ENCODE results near the gene LDB2. TPM values are rescaled to one million over a fixed set of nuclear protein-coding genes. Genes with fewer than 3 reads are reported as not detected.
"Not testable (repeated sequence)": the region's sequence is repeated elsewhere in the genome, so short reads cannot be mapped to it uniquely, and the experiment has no call there.

The LDB2 gene
- total RNA-seq, 1 experiment from 2014 or later, result 18.7 TPM

- DNase-seq, result no peak
Measured at GRCh38 chr4:16530688-16531635, 367.5 kb downstream of the LDB2 start.

DNA sequence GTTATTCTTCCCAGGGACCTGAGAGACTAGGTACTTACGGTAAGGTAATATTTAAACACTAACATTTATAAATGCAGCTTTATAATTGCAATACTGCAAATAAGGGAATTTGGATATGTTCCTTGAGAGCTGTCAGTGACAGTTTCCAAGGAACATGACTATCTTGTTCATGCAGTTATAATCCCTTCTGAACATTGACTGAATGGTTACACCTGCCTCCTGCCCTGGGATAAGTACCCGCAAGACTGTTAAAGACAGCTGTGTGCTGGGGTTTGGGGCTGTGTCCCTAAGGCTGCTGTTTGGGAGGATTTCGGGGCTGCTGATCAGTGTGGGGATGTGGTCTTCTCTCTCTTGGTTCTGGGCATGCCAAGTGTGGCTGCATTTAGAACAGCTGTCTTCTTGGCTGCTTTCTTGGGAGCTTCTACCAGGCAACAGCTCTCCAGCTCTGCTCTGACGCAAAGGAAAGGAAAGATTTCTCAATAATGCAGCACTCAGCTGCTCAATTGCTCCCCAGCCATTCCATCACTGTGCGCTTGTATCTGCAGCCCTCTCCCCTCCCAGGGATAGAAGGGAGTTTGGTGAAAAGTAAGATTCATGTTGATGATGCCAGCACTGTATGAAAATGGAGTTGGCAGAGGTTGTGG, 373.4 kb downstream of the LDB2 start:
- Histone ChIP-seq H3K9me3 (no peaks in the 10 kb centered on the region), H3K27me3 (no peaks in the 10 kb centered on the region), H3K4me3 (no peak overlapping the region), H3K36me3 (no peaks in the 10 kb centered on the region)
- peak; percentile 1 for DNase-seq

More at GRCh38 chr4:16530688-16531635, 367.5 kb downstream of the LDB2 start:
- no peaks in the 10 kb centered on the region for H3K36me3 ChIP-seq
- no peaks in the 10 kb centered on the region for H3K27me3 ChIP-seq
- H3K9me3 ChIP-seq, result no peaks in the 10 kb centered on the region
- no peak overlapping the region for H3K4me3 ChIP-seq

GRCh38 chr4:16524406-16524805, 374.0 kb downstream of the LDB2 start:
- no peak for DNase-seq
- Histone ChIP-seq H3K4me3 (no peak overlapping the region), H3K36me3 (no peaks in the 10 kb centered on the region), H3K27me3 (no peaks in the 10 kb centered on the region), H3K9me3 (no peaks in the 10 kb centered on the region)

- not testable (repeated sequence) for H3K27me3 ChIP-seq, DNase-seq, H3K4me3 ChIP-seq, H3K9me3 ChIP-seq, H3K36me3 ChIP-seq
Measured at GRCh38 chr4:16523526-16523925, 374.9 kb downstream of the LDB2 start.

DNA sequence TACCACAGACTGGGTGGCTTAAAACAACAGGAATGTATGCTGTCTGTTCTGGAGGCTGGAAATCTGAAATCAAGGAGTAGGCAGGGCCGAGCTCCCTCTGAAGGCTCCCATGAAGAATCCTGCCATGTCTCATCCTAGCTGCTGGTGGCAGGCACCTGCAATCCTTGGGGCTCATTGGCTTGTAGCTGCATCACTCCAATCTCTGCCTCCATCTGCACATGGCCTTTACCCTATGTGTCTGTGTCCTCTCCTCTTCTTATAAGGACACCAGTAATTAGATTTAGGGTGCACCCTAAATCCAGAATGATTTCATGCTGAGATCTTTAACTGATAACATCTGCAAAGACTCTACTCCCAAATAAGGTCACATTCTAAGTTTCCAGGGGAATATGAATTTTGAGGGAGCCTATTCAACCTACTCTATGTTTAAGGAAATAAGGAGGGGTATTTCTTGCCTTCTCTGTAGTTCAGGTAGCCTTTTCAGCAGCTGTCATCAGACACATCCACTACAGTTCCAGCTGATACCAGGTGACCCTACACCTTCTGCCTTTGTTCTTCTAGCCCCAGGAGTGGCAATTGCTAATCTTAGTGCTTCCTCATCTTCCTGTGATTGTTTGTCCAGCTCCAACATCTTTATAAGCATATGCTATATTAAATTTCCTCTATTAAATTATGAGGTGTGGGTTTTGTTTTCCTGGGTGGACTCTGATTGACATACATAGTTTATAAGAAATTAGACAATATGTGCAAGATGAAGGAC, 377.1 kb downstream of the LDB2 start:
- H3K4me3 ChIP-seq, result no peak overlapping the region
- DNase-seq, result no peak
- H3K27me3 ChIP-seq, result no peaks in the 10 kb centered on the region
- H3K9me3 ChIP-seq, result no peaks in the 10 kb centered on the region
- H3K36me3 ChIP-seq, result no peaks in the 10 kb centered on the region

GRCh38 chr4:16516796-16517439, 381.5 kb downstream of the LDB2 start:
- Histone ChIP-seq H3K27me3 (no peaks in the 10 kb centered on the region), H3K9me3 (no peaks in the 10 kb centered on the region), H3K4me3 (no peak overlapping the region), H3K36me3 (no peaks in the 10 kb centered on the region)
- DNase-seq, result peak; percentile 9

DNA sequence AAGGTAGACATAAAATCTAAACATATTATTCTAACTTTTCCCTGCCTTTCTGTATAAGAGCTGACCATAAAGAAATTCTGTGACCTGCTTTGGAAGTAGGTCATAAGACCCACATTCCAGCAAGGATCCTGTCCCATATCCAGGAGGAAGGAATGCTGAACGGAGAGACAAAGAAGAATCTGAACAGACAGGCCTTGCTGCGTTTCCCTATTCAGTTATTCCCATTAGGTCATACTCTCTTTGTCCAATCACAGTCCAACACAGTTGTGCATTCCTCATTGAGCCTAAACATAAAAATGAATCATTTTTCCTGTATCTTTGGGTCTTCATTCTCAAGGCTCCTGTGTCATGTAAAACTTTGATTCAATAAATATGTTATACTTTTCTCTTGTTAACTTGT, 384.6 kb downstream of the LDB2 start:
- H3K9me3 ChIP-seq, result peaks cover 8% of the 10 kb centered on the region
- H3K4me3 ChIP-seq, result no peak overlapping the region
- no peaks in the 10 kb centered on the region for H3K27me3 ChIP-seq
- DNase-seq, result no peak
- peaks cover 17% of the 10 kb centered on the region for H3K36me3 ChIP-seq

GRCh38 chr4:16508968-16509367, 389.5 kb downstream of the LDB2 start:
- no peak for DNase-seq
- Histone ChIP-seq H3K4me3 (no peak overlapping the region), H3K27me3 (no peaks in the 10 kb centered on the region), H3K36me3 (peaks cover 17% of the 10 kb centered on the region), H3K9me3 (peaks cover 9% of the 10 kb centered on the region)

- Histone ChIP-seq H3K4me3 (no peak overlapping the region), H3K9me3 (peaks cover 9% of the 10 kb centered on the region), H3K36me3 (peaks cover 21% of the 10 kb centered on the region), H3K27me3 (no peaks in the 10 kb centered on the region)
- DNase-seq, result no peak
Measured at GRCh38 chr4:16505726-16506125, 392.7 kb downstream of the LDB2 start.

GRCh38 chr4:16505267-16505666, 393.2 kb downstream of the LDB2 start:
- H3K36me3 ChIP-seq, result peaks cover 17% of the 10 kb centered on the region
- peaks cover 9% of the 10 kb centered on the region for H3K9me3 ChIP-seq
- H3K4me3 ChIP-seq, result no peak overlapping the region
- no peak for DNase-seq
- H3K27me3 ChIP-seq, result no peaks in the 10 kb centered on the region

- Histone ChIP-seq H3K36me3 (peaks cover 5% of the 10 kb centered on the region), H3K27me3 (no peaks in the 10 kb centered on the region), H3K9me3 (no peaks in the 10 kb centered on the region)
Measured at GRCh38 chr4:16503421-16504100, 394.9 kb downstream of the LDB2 start.

GRCh38 chr4:16498978-16499377, 399.5 kb downstream of the LDB2 start:
- H3K27me3 ChIP-seq, result no peaks in the 10 kb centered on the region
- no peaks in the 10 kb centered on the region for H3K9me3 ChIP-seq
- no peak overlapping the region for H3K4me3 ChIP-seq
- DNase-seq, result no peak
- peaks cover 5% of the 10 kb centered on the region for H3K36me3 ChIP-seq

More at GRCh38 chr4:16503421-16504100, 394.9 kb downstream of the LDB2 start:
- no peak for DNase-seq
- H3K4me3 ChIP-seq, result no peak overlapping the region

GRCh38 chr4:16496501-16496900, 401.9 kb downstream of the LDB2 start:
- peak; percentile 76 for DNase-seq
- no peak overlapping the region for H3K4me3 ChIP-seq
- H3K27me3 ChIP-seq, result no peaks in the 10 kb centered on the region
- no peaks in the 10 kb centered on the region for H3K9me3 ChIP-seq
- no peaks in the 10 kb centered on the region for H3K36me3 ChIP-seq

- H3K9me3 ChIP-seq, result no peaks in the 10 kb centered on the region
- no peaks in the 10 kb centered on the region for H3K27me3 ChIP-seq
- H3K36me3 ChIP-seq, result no peaks in the 10 kb centered on the region
- DNase-seq, result no peak
- H3K4me3 ChIP-seq, result no peak overlapping the region
Measured at GRCh38 chr4:16492872-16493271, 405.6 kb downstream of the LDB2 start.

DNA sequence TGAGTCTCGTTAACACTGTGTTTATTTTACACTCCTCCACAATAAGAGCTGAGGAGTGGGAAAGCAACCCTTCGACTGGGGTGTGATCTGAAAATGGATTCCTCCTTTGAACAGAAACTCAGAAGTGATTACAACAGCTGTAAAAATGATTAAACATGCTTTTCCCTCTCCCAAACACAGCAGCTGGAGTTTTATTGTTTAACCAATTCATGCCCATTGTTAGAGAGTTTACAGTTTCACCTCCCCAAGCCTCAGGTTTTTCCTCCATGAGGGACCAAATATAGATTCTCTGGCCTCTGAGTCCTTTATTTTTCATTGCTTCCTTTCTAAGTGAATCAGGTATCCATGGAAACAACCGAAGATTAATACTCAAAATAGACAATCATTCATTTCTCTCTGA, 409.2 kb downstream of the LDB2 start:
- Histone ChIP-seq H3K36me3 (no peaks in the 10 kb centered on the region), H3K4me3 (no peak overlapping the region), H3K27me3 (no peaks in the 10 kb centered on the region), H3K9me3 (no peaks in the 10 kb centered on the region)
- no peak for DNase-seq

- no peak for DNase-seq
- Histone ChIP-seq H3K27me3 (no peaks in the 10 kb centered on the region), H3K36me3 (no peaks in the 10 kb centered on the region), H3K9me3 (no peaks in the 10 kb centered on the region), H3K4me3 (no peak overlapping the region)
Measured at GRCh38 chr4:16488084-16488483, 410.4 kb downstream of the LDB2 start.
